OCI-LY7 (cell line): ENCODE results near the gene CST6. TPM values are rescaled to one million over a fixed set of nuclear protein-coding genes. Genes with fewer than 3 reads are reported as not detected.

Experiments used
- BruUV-seq: library from RNA; stranded (reverse); fragments of 400-500 nt; replicated peaks from 2 replicates; lab custom pipeline; 2021; lab: Mats Ljungman, UMichigan
- CTCF ChIA-PET: fragments of 300-600 bp; sonication (Branson Sonifier 250); formaldehyde crosslinking; loops from one replicate; lab custom pipeline; 2022; ENCODE audit warnings: antibody characterized with exemption; ENCODE audit not compliant: unreplicated experiment; lab: Charles Lee
- POLR2A ChIA-PET: fragments of 300-600 bp; sonication (Branson Sonifier 250); formaldehyde crosslinking; loops from one replicate; lab custom pipeline; 2022; ENCODE audit warnings: antibody characterized with exemption; lab: Charles Lee
- DNase-seq: peaks from one replicate; pipeline ENCODE4 v3.0.0-alpha.2; 2015; ENCODE audit warnings: low spot score
- H2AFZ ChIP-seq: fragments of 200-600 bp; sonication (generic), shearing (Covaris generic); 2 replicates; pipeline ENCODE4 v1.6.1; 2014; ENCODE audit warnings: mild to moderate bottlenecking, antibody characterized with exemption, low read length, moderate library complexity
- H3K27ac ChIP-seq: fragments of 200-600 bp; sonication (generic); 2 replicates; pipeline ENCODE4 v1.5.1; 2014; ENCODE audit warnings: mixed run types, low read depth, mild to moderate bottlenecking, moderate library complexity, low read length, inconsistent platforms; ENCODE audit not compliant: poor library complexity, severe bottlenecking
- H3K36me3 ChIP-seq: fragments of 200-600 bp; sonication (generic); 2 replicates; pipeline ENCODE4 v1.6.1; 2014; ENCODE audit warnings: mild to moderate bottlenecking, antibody characterized with exemption, low read length, moderate library complexity, mixed read lengths; ENCODE audit not compliant: insufficient read depth
- H3K4me1 ChIP-seq: fragments of 200-600 bp; sonication (generic); 2 replicates; pipeline ENCODE4 v1.5.1; 2014; ENCODE audit warnings: mild to moderate bottlenecking, low read length; ENCODE audit not compliant: insufficient read depth, poor library complexity, severe bottlenecking
- H3K4me2 ChIP-seq: fragments of 200-600 bp; sonication (generic); 2 replicates; pipeline ENCODE4 v1.6.1; 2014; ENCODE audit warnings: mild to moderate bottlenecking, low read length
- H3K4me3 ChIP-seq: fragments of 200-600 bp; sonication (generic); 2 replicates; pipeline ENCODE4 v1.5.1; 2014; ENCODE audit warnings: mild to moderate bottlenecking, low read depth, low read length; ENCODE audit not compliant: poor library complexity, severe bottlenecking
- H3K79me2 ChIP-seq: fragments of 200-600 bp; sonication (generic); 2 replicates; pipeline ENCODE4 v1.6.1; 2016; ENCODE audit warnings: low read depth, mild to moderate bottlenecking, low read length, moderate library complexity, mixed read lengths; ENCODE audit not compliant: insufficient read depth
- H3K9me2 ChIP-seq: fragments of 200-600 bp; sonication (generic); 2 replicates; pipeline ENCODE4 v1.6.1; 2016; ENCODE audit warnings: mild to moderate bottlenecking, low read length, mixed read lengths; ENCODE audit not compliant: insufficient read depth
- H3K9me3 ChIP-seq: fragments of 200-600 bp; sonication (generic); 2 replicates; pipeline ENCODE4 v1.6.1; 2014; ENCODE audit warnings: mild to moderate bottlenecking, mixed run types, low read length, mixed read lengths
- H4K20me1 ChIP-seq: fragments of 200-600 bp; sonication (generic); 2 replicates; pipeline ENCODE4 v1.6.1; 2014; ENCODE audit warnings: mild to moderate bottlenecking, antibody characterized with exemption, low read length, moderate library complexity, mixed read lengths; ENCODE audit not compliant: insufficient read depth
- EZH2phosphoT487 ChIP-seq: fragments of 200-600 bp; sonication (generic); IDR thresholded peaks from 2 replicates; pipeline ENCODE4 v1.6.1; 2018; ENCODE audit warnings: low read depth, borderline replicate concordance, mild to moderate bottlenecking, mixed run types, antibody characterized with exemption, low read length, moderate library complexity, mixed read lengths
- intact Hi-C: fragments of 100-400 bp; cut with micrococcal nuclease; formaldehyde crosslinking; loops from one replicate; pipeline ENCODE4 v1.10.0; 2022; ENCODE audit not compliant: unreplicated experiment
- total RNA-seq, 2 experiments: library from RNA; depleted of rRNA in 1 of 2; stranded (reverse); fragments of >200 nt in 1 of 2; shearing (Covaris generic) in 1 of 2; gene quantifications; 2 replicates each; pipeline ENCODE4 v1.2.3, GENCODE V29; 2014 to 2022
- TF ChIP-seq, protein P1 (sequence below): fragments of 200-600 bp; sonication (generic); conservative IDR thresholded peaks from 2 replicates; pipeline ENCODE4 v1.5.1; 2014; ENCODE audit warnings: mild to moderate bottlenecking, antibody characterized with exemption, low read length, moderate library complexity, mixed read lengths

The CST6 gene
- total RNA-seq, 2 experiments from 2014 or later: not detected

- no TSS peak for BruUV-seq
Observed at GRCh38 chr11:65964906-65965305, 46.9 kb upstream of the CST6 start.

DNA sequence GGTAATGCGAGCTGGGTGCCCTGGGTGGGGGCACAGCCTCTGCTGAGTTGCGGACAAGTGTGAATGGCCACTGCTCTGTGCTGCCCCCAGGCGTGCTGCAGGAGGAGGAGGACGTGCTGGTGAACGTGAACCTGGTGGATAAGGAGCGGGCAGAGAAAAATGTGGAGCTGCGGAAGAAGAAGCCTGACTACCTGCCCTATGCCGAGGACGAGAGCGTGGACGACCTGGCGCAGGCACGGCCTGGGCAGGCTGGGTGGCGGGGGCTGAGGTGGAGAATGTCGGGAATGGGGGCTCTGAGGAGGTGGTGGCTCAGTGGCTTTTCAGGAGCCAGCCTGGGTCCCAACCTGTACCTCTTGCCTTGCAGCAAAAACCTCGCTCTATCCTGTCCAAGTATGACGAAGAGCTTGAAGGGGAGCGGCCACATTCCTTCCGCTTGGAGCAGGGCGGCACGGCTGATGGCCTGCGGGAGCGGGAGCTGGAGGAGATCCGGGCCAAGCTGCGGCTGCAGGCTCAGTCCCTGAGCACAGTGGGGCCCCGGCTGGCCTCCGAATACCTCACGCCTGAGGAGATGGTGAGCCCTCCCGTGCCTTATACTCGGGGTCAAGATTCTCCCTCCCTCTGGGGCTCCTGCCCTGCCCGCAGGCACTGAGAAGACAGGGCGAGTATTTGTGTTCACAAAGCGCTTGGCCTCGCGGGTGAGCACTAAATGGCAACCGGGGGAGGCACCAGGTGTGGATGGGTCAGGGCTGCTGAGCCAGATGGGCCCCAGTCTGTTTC is 45.6 kb upstream of the CST6 start:
- intact Hi-C loops: no loop called here
- Histone ChIP-seq H3K27ac (no peak overlapping the region), H3K4me1 (peaks cover 11% of the 10 kb centered on the region), H3K4me3 (no peak overlapping the region), H4K20me1 (peaks cover 7% of the 10 kb centered on the region; the same call in 1 of the 2 replicates), H3K9me3 (no peaks in the 10 kb centered on the region), H3K36me3 (peaks cover 65% of the 10 kb centered on the region), H3K9me2 (no peaks in the 10 kb centered on the region), H2AFZ (no peak overlapping the region), H3K4me2 (no peak overlapping the region), H3K79me2 (peaks cover 24% of the 10 kb centered on the region)
- CTCF ChIA-PET: no interaction called here
- POLR2A ChIA-PET: no interaction called here
- DNase-seq: no peak
- TF ChIP-seq, protein P1, sequence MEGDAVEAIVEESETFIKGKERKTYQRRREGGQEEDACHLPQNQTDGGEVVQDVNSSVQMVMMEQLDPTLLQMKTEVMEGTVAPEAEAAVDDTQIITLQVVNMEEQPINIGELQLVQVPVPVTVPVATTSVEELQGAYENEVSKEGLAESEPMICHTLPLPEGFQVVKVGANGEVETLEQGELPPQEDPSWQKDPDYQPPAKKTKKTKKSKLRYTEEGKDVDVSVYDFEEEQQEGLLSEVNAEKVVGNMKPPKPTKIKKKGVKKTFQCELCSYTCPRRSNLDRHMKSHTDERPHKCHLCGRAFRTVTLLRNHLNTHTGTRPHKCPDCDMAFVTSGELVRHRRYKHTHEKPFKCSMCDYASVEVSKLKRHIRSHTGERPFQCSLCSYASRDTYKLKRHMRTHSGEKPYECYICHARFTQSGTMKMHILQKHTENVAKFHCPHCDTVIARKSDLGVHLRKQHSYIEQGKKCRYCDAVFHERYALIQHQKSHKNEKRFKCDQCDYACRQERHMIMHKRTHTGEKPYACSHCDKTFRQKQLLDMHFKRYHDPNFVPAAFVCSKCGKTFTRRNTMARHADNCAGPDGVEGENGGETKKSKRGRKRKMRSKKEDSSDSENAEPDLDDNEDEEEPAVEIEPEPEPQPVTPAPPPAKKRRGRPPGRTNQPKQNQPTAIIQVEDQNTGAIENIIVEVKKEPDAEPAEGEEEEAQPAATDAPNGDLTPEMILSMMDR: no peak
- BruUV-seq: TSS peak; percentile 77

More at GRCh38 chr11:65964906-65965305, 46.9 kb upstream of the CST6 start:
- H3K4me2 ChIP-seq: no peak overlapping the region
- DNase-seq: no peak
- H3K36me3 ChIP-seq: peaks cover 58% of the 10 kb centered on the region
- intact Hi-C loops: no loop called here
- H3K9me2 ChIP-seq: no peaks in the 10 kb centered on the region
- H3K9me3 ChIP-seq: no peaks in the 10 kb centered on the region
- CTCF ChIA-PET: no interaction called here
- TF ChIP-seq EZH2phosphoT487: no peak
- TF ChIP-seq, protein P1: no peak
- H2AFZ ChIP-seq: no peak overlapping the region
- peaks cover 16% of the 10 kb centered on the region for H3K4me1 ChIP-seq
- H3K79me2 ChIP-seq: peaks cover 27% of the 10 kb centered on the region
- H3K27ac ChIP-seq: no peak overlapping the region
- POLR2A ChIA-PET: no interaction called here
- peaks cover 7% of the 10 kb centered on the region; the same call in 1 of the 2 replicates for H4K20me1 ChIP-seq
- no peak overlapping the region for H3K4me3 ChIP-seq

DNA sequence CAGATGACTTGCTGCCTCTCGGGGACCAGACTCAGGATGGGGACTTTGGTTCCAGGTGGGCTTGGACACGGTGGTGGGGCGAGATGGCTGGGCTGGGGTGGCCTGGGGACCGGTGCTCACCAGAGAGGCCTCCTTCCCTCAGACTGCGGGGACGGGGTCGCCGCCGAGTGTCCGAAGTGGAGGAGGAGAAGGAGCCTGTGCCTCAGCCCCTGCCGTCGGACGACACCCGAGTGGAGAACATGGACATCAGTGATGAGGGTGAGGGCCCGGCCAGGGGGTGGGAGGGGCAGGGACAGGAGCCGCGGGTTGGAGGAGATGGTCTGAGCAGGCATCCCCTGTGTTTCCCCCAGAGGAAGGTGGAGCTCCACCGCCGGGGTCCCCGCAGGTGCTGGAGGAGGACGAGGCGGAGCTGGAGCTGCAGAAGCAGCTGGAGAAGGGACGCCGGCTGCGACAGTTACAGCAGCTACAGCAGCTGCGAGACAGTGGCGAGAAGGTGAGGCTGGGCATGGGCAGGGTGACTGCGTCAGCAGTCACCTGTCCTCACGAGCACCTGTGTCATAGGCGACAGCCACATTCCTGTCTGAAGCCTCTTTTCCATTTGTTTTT is 44.4 kb upstream of the CST6 start:
- Histone ChIP-seq H2AFZ (no peak overlapping the region), H3K36me3 (peaks cover 74% of the 10 kb centered on the region), H3K4me3 (no peak overlapping the region), H3K9me2 (no peaks in the 10 kb centered on the region), H3K27ac (no peak overlapping the region), H3K4me1 (peaks cover 9% of the 10 kb centered on the region), H3K9me3 (no peaks in the 10 kb centered on the region), H3K4me2 (no peak overlapping the region), H4K20me1 (peaks cover 3% of the 10 kb centered on the region; the same call in 1 of the 2 replicates), H3K79me2 (peaks cover 18% of the 10 kb centered on the region)
- intact Hi-C loops: no loop called here
- ChIA-PET POLR2A (interaction anchor here (0.6 kb wide), 1 partner anchor 32 kb away, joined by 3 read pairs; no protein-coding TSS in a partner anchor), CTCF (no interaction called here)
- TF ChIP-seq EZH2phosphoT487: no peak
- DNase-seq: no peak
- BruUV-seq: no TSS peak
